ENCODE measurements around the gene FTSJ3.
A peak's percentile ranks its signal among the peaks of the same experiment; 100 is the strongest.
"Not testable (repeated sequence)": the region's sequence is repeated elsewhere in the genome, so short reads cannot be mapped to it uniquely, and the experiment has no call there.

Gene FTSJ3

DNA sequence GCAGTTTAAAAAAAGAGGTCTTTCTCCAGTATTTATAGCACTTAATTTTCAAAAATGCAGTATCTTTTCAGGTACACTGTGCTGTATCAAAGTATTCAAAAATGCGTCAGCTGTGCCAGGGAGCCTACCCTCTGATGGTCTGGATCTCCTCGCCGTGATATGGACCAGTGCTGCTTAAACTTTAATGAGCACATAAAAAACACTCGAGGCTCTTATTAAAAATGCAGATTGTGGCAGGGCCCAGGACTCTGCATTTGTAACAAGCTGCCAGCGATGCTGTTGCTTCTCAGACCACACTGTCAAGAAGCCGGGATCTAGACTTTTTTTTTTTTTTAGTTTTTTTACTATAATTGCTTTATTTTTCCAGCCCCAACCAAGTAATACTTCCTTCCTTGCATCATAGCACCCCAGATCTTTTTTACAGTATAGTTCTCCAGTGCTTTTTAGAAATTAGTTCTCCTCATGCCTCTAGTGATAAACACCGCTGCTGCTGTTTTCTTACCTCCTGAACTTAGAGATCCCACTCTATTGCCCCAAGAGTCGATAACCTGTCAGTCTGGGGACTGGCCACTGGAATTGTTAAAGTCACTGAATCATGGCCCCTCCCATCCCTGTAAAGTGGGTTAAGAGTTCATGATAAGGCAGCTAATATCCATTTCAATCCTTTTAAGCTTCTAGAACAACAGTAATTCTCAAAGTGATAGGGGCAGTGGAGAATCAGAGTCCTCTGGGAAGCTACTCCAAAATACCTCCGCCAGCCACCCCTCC, 16.6 kb upstream of the FTSJ3 start:
- DNase-seq (ENCODE audit: low read depth in 2 of 2), result no peak

- DNase-seq (ENCODE audit: low read depth in 2 of 2), result not testable (repeated sequence)
Observed at GRCh38 chr17:63843387-63843888, 16.0 kb upstream of the FTSJ3 start.

GRCh38 chr17:63842540-63843386, 15.3 kb upstream of the FTSJ3 start, which contains the start of gene SMARCD2:
Gene SMARCD2, minus strand, starts transcription at chr17:63842685. Its CDS starts 11 bp downstream, at chr17:63842674.
- peak; percentile 98 for DNase-seq (ENCODE audit: low read depth in 2 of 2)

DNA sequence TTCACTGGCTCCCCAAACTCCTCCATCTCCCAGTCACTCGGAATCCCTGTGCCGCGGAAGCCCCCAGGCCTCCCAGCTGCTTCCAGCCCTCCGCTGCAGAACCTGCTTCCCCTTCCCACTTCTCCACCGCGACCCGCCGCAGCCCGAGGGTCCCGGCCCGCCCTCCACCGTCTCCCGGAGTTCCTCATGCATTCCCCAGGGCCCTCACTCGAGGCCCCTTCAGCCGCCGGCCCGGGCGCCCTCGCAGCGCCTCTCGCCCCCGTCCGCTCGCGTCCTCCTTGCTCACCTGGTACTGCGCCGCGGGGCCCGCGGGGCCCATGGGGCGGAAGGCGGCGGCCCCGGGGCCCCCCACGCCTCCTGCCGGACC, 14.7 kb upstream of the FTSJ3 start:
- no peak for DNase-seq (ENCODE audit: low read depth in 2 of 2)

GRCh38 chr17:63841350-63842172, 14.1 kb upstream of the FTSJ3 start:
- DNase-seq (ENCODE audit: low read depth in 2 of 2), result no peak

DNA sequence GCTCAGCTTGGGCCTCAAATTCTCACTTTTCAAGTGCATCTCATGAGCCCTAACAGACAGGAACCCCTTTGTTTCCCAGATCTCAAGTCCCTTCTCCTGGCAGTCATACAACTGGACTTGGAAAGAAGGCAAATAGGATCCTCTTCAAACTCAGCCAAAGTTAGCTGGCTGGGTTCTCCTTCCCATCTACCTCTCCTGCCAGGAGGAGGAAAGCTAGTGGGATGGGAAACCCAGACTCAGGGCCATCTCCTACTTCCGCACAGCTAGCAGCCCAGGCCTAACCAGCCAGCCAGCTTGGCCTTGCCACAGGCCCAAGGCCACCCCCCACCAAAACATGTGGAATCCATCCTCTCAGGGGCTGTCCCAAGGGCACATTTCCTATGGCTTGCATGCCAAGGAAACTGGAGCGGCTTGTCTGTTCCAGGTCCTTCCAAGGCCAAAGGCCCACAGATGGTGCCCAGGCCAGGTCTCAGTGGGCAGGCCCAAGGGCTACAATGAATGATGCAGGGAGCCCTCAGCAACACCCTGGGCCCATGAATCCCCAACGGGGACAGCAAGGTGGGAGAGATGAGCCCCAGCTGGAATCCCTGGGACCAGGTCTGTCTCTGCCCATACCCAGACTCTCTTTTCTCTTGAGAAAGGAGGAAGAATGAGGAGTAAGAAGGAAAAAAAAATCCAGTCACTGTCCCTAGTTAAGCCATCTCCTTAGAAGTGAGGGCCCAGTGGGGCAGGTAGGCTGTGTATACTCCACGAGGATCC, 13.3 kb upstream of the FTSJ3 start:
- no peak for DNase-seq (ENCODE audit: low read depth in 2 of 2)

- DNase-seq (ENCODE audit: low read depth in 2 of 2), result no peak
Observed at GRCh38 chr17:63838631-63839171, 11.2 kb upstream of the FTSJ3 start.

DNA sequence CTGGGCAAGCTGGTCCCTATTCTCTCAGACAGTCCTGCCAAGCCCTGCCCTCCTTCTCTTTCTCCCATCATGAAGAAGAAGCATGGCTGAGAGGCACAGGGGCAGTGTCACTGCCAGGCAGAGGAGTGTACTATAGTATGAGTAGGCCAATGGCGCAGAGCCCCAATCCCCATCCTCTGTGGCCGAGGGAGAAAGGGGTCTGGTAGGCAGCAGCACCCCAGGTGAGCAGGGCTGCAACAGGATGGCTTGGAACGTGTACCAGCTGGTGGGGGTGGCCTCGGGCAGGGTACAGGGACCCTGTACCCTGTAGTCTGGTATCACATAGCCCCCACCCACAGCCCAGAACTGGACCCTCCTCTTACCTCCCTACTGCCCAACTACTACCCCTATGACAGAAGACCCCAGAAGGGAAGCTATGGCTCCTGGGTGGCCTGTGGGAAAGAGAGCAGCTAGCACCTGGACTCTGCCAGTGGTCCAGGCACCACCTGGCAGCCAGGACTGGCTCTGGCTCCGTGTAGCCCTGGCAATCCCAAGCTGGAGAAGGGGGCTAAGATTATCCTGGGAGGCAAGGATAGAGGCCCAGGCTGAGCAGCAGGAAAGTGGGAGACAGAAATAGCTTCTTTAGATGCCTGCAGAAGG, 10.6 kb upstream of the FTSJ3 start:
- DNase-seq (ENCODE audit: low read depth in 2 of 2), result no peak

GRCh38 chr17:63837480-63837879, 10.0 kb upstream of the FTSJ3 start:
- no peak for DNase-seq (ENCODE audit: low read depth in 2 of 2)

- no peak for DNase-seq (ENCODE audit: low read depth in 2 of 2)
Observed at GRCh38 chr17:63836811-63837210, 9.3 kb upstream of the FTSJ3 start.

- no peak for DNase-seq (ENCODE audit: low read depth in 2 of 2)
Observed at GRCh38 chr17:63835167-63835720, 7.8 kb upstream of the FTSJ3 start.

DNA sequence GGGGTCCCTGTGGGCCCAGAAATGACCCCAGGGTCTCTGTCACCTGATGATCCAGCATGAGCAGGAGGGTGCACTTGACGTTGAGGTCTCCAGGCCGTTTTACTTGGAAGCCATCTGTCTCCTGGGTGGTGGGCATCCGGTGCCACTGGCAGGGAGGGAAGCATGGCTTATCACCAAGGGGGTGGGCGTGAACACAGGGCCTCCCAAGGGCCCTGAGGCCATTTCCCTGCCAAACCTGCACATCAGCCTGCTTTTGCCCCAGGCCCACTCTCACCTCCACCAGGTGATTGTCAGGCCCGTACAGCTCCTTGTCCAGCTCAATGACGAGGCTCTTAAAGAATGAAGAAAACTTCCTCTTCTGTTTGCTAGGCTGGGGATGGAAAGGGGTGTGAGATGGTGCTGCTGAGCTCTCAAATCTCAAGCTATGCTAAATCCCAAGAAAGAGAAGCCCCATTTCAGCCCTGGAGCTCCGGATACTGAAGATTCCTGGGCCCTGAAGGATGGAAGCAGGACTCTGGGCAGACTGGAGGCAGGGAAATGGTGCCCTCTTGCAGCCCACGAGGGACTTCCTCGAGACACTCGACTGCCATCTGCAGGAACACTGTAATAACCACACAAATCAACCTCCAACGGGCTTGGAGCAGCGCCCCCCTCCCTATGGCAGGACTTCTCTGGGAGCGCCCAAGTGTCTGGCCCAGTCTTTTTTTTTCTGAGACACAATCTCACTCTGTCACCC, 7.1 kb upstream of the FTSJ3 start:
- no peak for DNase-seq (ENCODE audit: low read depth in 2 of 2)

- DNase-seq (ENCODE audit: low read depth in 2 of 2), result no peak
Observed at GRCh38 chr17:63833741-63834373, 6.4 kb upstream of the FTSJ3 start.

GRCh38 chr17:63833026-63833740, 5.7 kb upstream of the FTSJ3 start:
- no peak for DNase-seq (ENCODE audit: low read depth in 2 of 2)

- no peak for DNase-seq (ENCODE audit: low read depth in 2 of 2)
Observed at GRCh38 chr17:63832455-63832854, 5.0 kb upstream of the FTSJ3 start.

GRCh38 chr17:63832014-63832413, 4.6 kb upstream of the FTSJ3 start:
- no peak for DNase-seq (ENCODE audit: low read depth in 2 of 2)

DNA sequence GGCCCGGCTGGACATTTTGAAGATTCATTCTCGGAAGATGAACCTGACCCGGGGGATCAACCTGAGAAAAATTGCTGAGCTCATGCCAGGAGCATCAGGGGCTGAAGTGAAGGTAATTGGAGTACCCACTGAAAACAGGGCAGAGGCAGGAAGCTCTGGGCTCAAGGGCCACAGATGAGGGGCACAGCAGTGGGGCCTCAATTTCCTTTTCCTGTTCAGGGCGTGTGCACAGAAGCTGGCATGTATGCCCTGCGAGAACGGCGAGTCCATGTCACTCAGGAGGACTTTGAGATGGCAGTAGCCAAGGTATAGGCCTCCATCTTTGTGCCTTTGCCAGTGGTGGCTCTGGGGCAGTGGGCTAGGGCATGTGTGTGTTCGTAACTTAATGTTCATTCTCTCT, 4.0 kb upstream of the FTSJ3 start:
- DNase-seq (ENCODE audit: low read depth in 2 of 2), result no peak

DNA sequence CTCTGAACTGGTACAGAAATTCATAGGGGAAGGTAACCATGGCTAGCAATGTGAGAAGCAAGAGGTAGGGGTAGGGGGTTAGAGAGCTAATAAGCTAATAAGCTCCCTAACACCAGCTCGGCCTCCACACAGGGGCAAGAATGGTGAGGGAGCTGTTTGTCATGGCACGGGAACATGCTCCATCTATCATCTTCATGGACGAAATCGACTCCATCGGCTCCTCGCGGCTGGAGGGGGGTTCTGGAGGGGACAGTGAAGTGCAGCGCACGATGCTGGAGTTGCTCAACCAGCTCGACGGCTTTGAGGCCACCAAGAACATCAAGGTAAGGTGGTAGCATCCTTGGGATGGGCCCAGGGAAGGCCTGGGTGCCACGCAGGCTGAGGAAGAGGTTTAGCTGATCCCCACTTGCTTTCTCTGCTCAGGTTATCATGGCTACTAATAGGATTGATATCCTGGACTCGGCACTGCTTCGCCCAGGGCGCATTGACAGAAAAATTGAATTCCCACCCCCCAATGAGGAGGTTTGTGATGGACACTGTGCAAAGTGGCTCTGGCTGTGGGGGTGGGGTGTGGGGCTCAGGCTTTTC, 3.5 kb upstream of the FTSJ3 start:
- DNase-seq (ENCODE audit: low read depth in 2 of 2), result no peak

Data from activated CD8-positive, alpha-beta memory T cell treated with anti-CD3 and anti-CD28 coated beads for 4 hours (primary cell).